HG03139 (cell line): ENCODE measurements around the gene CNTN6.

Experiments used
- ATAC-seq: cut with Tn5 transposase; IDR thresholded peaks from one replicate; pipeline ENCODE4 v1.9.1; 2021; ENCODE audit not compliant: unreplicated experiment

Gene CNTN6

GRCh38 chr3:1400571-1400970 is 307.7 kb downstream of the CNTN6 start:
- ATAC-seq = no peak

GRCh38 chr3:1404270-1404962 is 311.6 kb downstream of the CNTN6 start:
- ATAC-seq = no peak

GRCh38 chr3:1406250-1406649 is 313.4 kb downstream of the CNTN6 start:
- no peak for ATAC-seq

GRCh38 chr3:1421577-1421976 is 328.8 kb downstream of the CNTN6 start:
- no peak for ATAC-seq

- no peak for ATAC-seq
Measured at GRCh38 chr3:1423566-1424089, 330.8 kb downstream of the CNTN6 start.

- ATAC-seq = no peak
Measured at GRCh38 chr3:1439395-1439794, 346.6 kb downstream of the CNTN6 start.

GRCh38 chr3:1442271-1442670 is 349.4 kb downstream of the CNTN6 start:
- ATAC-seq = no peak

- no peak for ATAC-seq
Measured at GRCh38 chr3:1444195-1444594, 351.4 kb downstream of the CNTN6 start.

GRCh38 chr3:1446531-1446930 is 353.7 kb downstream of the CNTN6 start:
- no peak for ATAC-seq

GRCh38 chr3:1447452-1447851 is 354.6 kb downstream of the CNTN6 start:
- no peak for ATAC-seq

GRCh38 chr3:1448443-1448842 is 355.6 kb downstream of the CNTN6 start:
- no peak for ATAC-seq
